C4-2B (cell line): ENCODE results near the gene SEC14L3.

Experiments used
- H3K27ac ChIP-seq: fragments of 450-650 bp; 2 replicates; pipeline ENCODE4 v1.5.1; 2017
- CTCF ChIP-seq: fragments of 450-650 bp; conservative IDR thresholded peaks from 2 replicates; pipeline ENCODE4 v1.5.1; 2017; ENCODE audit warnings: mild to moderate bottlenecking
- ZFX ChIP-seq: fragments of 450-650 bp; IDR thresholded peaks from 2 replicates; pipeline ENCODE4 v1.6.1; 2017

The SEC14L3 gene

GRCh38 chr22:30474121-30474520 lies 2.3 kb upstream of the SEC14L3 start:
- H3K27ac ChIP-seq = no peak overlapping the region

GRCh38 chr22:30472994-30473720 lies 1.3 kb upstream of the SEC14L3 start:
- H3K27ac ChIP-seq = no peak overlapping the region
- TF ChIP-seq ZFX (no peak), CTCF (no peak)

More at GRCh38 chr22:30474121-30474520, 2.3 kb upstream of the SEC14L3 start:
- TF ChIP-seq ZFX = no peak
- TF ChIP-seq CTCF = no peak

GRCh38 chr22:30470655-30471054 lies 1.2 kb downstream of the SEC14L3 start:
- no peak overlapping the region for H3K27ac ChIP-seq
- TF ChIP-seq CTCF (no peak), ZFX (no peak)

GRCh38 chr22:30469165-30469564 lies 2.7 kb downstream of the SEC14L3 start:
- TF ChIP-seq ZFX = no peak
- no peak for TF ChIP-seq CTCF
- no peak overlapping the region for H3K27ac ChIP-seq

GRCh38 chr22:30460555-30460954 lies 11.3 kb downstream of the SEC14L3 start:
- H3K27ac ChIP-seq = peak overlapping the region; percentile 11; the same call in 1 of the 2 replicates

GRCh38 chr22:30460147-30460546 lies 11.7 kb downstream of the SEC14L3 start:
- H3K27ac ChIP-seq = peak overlapping the region; percentile 11; the same call in 1 of the 2 replicates
- TF ChIP-seq ZFX = no peak
- TF ChIP-seq CTCF = no peak

- peak overlapping the region; percentile 11; the same call in 1 of the 2 replicates for H3K27ac ChIP-seq
- TF ChIP-seq CTCF (no peak), ZFX (no peak)
Observed at GRCh38 chr22:30459181-30460052, 12.4 kb downstream of the SEC14L3 start.
